K562 (cell line): ENCODE measurements around the gene NOL4L. TPM values are rescaled to one million over a fixed set of nuclear protein-coding genes. Genes with fewer than 3 reads are reported as not detected.

Experiments used
- ATAC-seq: fragments of 200-7000 bp; cut with Tn5 transposase; 3 replicates; pipeline ENCODE4 v1.9.1; 2020; ENCODE audit warnings: moderate library complexity
- BruUV-seq: library from RNA; stranded (reverse); fragments of 400-500 nt; replicated peaks from 2 replicates; lab custom pipeline; 2021; lab: Mats Ljungman, UMichigan
- CTCF ChIA-PET: fragments of 300-600 bp; formaldehyde crosslinking; extraction: SDS; loops from one replicate; lab custom pipeline; 2021; ENCODE audit warnings: low intra/inter-chr PET ratio; lab: Yijun Ruan, JAX
- POLR2A ChIA-PET: fragments of 300-600, 350-650 bp; sonication (Branson Sonifier 250); formaldehyde crosslinking; extraction: SDS; loops from one replicate; lab custom pipeline; 2021; ENCODE audit warnings: antibody characterized with exemption, inconsistent platforms; lab: Yijun Ruan, JAX
- DNase-seq, 4 experiments: peaks; one replicate each; pipeline versions ENCODE4 v3.0.0 to v3.0.0-alpha.2; 2011 to 2018; ENCODE audit warnings: low spot score in 3 of 4, mixed read lengths in 3 of 4; ENCODE audit errors: extremely low read depth in 1 of 4
- FAIRE-seq: peaks from 2 replicates; lab custom pipeline; 2011; peaks lifted over from hg19 to GRCh38; lab: Jason Lieb, UNC
- H2AFZ ChIP-seq: 2 replicates; pipeline ENCODE4 v1.6.0; 2011; ENCODE audit warnings: low read depth, low read length, control low read depth, inconsistent platforms
- H3K27ac ChIP-seq: fragments of 200-600 bp; 3 replicates; pipeline ENCODE4 v1.8.0; 2011; ENCODE audit warnings: low read depth, mild to moderate bottlenecking, control low read depth, inconsistent platforms, low read length, moderate library complexity, mixed read lengths; ENCODE audit errors: extremely low read depth
- H3K27me3 ChIP-seq, 2 experiments: fragments of 300-600 bp in 1 of 2; 2 replicates in 1 of 2; 3 replicates in 1 of 2; pipeline versions ENCODE4 v1.6.0 to v1.8.0; 2011; ENCODE audit warnings: inconsistent platforms in 2 of 2, low read length in 2 of 2, mild to moderate bottlenecking in 1 of 2, mixed read lengths in 1 of 2, moderate library complexity in 1 of 2; ENCODE audit not compliant: control insufficient read depth in 2 of 2, insufficient read depth in 2 of 2
- H3K36me3 ChIP-seq: fragments of 300-600 bp; 3 replicates; pipeline ENCODE4 v1.8.0; 2011; ENCODE audit warnings: mild to moderate bottlenecking, low read length, inconsistent platforms; ENCODE audit not compliant: control insufficient read depth, insufficient read depth
- H3K4me1 ChIP-seq, 2 experiments: fragments of 200-600 bp in 1 of 2; replicated peaks in 1 of 2; 2 replicates in 1 of 2; 3 replicates in 1 of 2; pipeline versions ENCODE4 v1.5.1 to v1.8.0; 2011; ENCODE audit warnings: inconsistent platforms in 2 of 2, low read length in 2 of 2, mild to moderate bottlenecking in 1 of 2, mixed read lengths in 1 of 2, moderate library complexity in 1 of 2; ENCODE audit not compliant: control insufficient read depth in 2 of 2, insufficient read depth in 2 of 2
- H3K4me2 ChIP-seq: 2 replicates; pipeline ENCODE4 v1.6.1; 2011; ENCODE audit warnings: low read length, control low read depth, inconsistent platforms, mixed read lengths; ENCODE audit not compliant: insufficient read depth
- H3K4me3 ChIP-seq: fragments of 200-600 bp; sonication (generic), shearing (Covaris generic); 2 replicates; pipeline ENCODE4 v1.5.1; 2016; ENCODE audit warnings: control low read depth, inconsistent platforms
- H3K79me2 ChIP-seq: fragments of 200-600 bp; 3 replicates; pipeline ENCODE4 v1.8.0; 2011; ENCODE audit warnings: low read length, inconsistent platforms; ENCODE audit not compliant: control insufficient read depth, insufficient read depth
- H3K9ac ChIP-seq, 2 experiments: 2 replicates each; pipeline versions ENCODE4 v1.6.0 to v1.6.1; 2011; ENCODE audit warnings: low read depth in 2 of 2, low read length in 2 of 2, control low read depth in 1 of 2, inconsistent platforms in 1 of 2, mild to moderate bottlenecking in 1 of 2, mixed read lengths in 1 of 2; ENCODE audit not compliant: insufficient read depth in 1 of 2
- H3K9me1 ChIP-seq: one replicate; pipeline ENCODE4 v1.6.0; 2011; ENCODE audit warnings: inconsistent platforms, mild to moderate bottlenecking, low read length, moderate library complexity; ENCODE audit not compliant: control insufficient read depth, insufficient read depth
- H3K9me3 ChIP-seq: replicated peaks from 2 replicates; pipeline ENCODE4 v1.5.1; 2011; ENCODE audit warnings: low read depth, low read length, inconsistent platforms; ENCODE audit not compliant: control insufficient read depth, insufficient read depth
- H4K20me1 ChIP-seq: replicated peaks from 2 replicates; pipeline ENCODE4 v1.6.1; 2011; ENCODE audit warnings: low read length, inconsistent platforms, mixed read lengths; ENCODE audit not compliant: control insufficient read depth, insufficient read depth
- BRF1 ChIP-seq: IDR thresholded peaks from 3 replicates; pipeline ENCODE4 v1.6.1; 2011; ENCODE audit warnings: borderline replicate concordance, mild to moderate bottlenecking; ENCODE audit not compliant: insufficient read length; ENCODE audit errors: extremely low read depth
- GTF2E2 ChIP-seq: fragments of 200-800 bp; sonication (Bioruptor generic); IDR thresholded peaks from 2 replicates; pipeline ENCODE4 v1.6.1; 2016; ENCODE audit warnings: missing genetic modification characterization, missing compliant biosample characterization
- PML ChIP-seq: IDR thresholded peaks from 2 replicates; pipeline ENCODE4 v1.6.1; 2012; ENCODE audit warnings: low read length, inconsistent platforms
- SMARCA4 ChIP-seq: fragments of 450-650 bp; IDR thresholded peaks from 2 replicates; pipeline ENCODE4 v1.6.1; 2016
- XRCC3 ChIP-seq: fragments of 450-650 bp; IDR thresholded peaks from 2 replicates; pipeline ENCODE4 v1.6.1; 2017; ENCODE audit warnings: mild to moderate bottlenecking, moderate library complexity
- ZC3H11A ChIP-seq: IDR thresholded peaks from 2 replicates; pipeline ENCODE4 v1.6.1; 2012; ENCODE audit warnings: low read depth, low read length, improper control_type of control experiment
- ZC3H4 ChIP-seq: sonication (generic); formaldehyde crosslinking; IDR thresholded peaks from 2 replicates; pipeline ENCODE4 v1.9.0; 2021; ENCODE audit warnings: missing genetic modification reagents, borderline replicate concordance
- ZNF124 ChIP-seq: sonication (generic); formaldehyde crosslinking; IDR thresholded peaks from 2 replicates; pipeline ENCODE4 v1.8.1; 2022; ENCODE audit warnings: missing genetic modification reagents
- ZNF146 ChIP-seq: IDR thresholded peaks from one replicate; pipeline ENCODE4 v1.6.1; 2018; ENCODE audit warnings: missing compliant biosample characterization; ENCODE audit not compliant: unreplicated experiment
- ZNF707 ChIP-seq: fragments of 250-450 bp; sonication (Bioruptor Pico); conservative IDR thresholded peaks from 2 replicates; pipeline ENCODE4 v1.8.0; 2022; ENCODE audit warnings: inconsistent platforms, mild to moderate bottlenecking, moderate library complexity
- WGBS: fragments of 100-300 bp; shearing (Covaris generic); methylation state at CpG from one replicate; pipeline ENCODE4 v1.1.6; 2016; ENCODE audit warnings: low coverage, mixed read lengths; ENCODE audit not compliant: insufficient coverage; ENCODE audit errors: missing lambda C conversion rate; 5-methylcytosine and 5-hydroxymethylcytosine counted together
- in situ Hi-C: fragments of 300-500 bp; cut with MboI; formaldehyde crosslinking; loops from 4 replicates; pipeline ENCODE4 v1.15.0; 2018; ENCODE audit warnings: inconsistent platforms, mixed read lengths
- intact Hi-C: fragments of 100-400 bp; cut with micrococcal nuclease; formaldehyde crosslinking; loops from 2 replicates; pipeline ENCODE4 v1.14.2; 2022
- polyA plus RNA-seq, 8 experiments: library from polyadenylated mRNA; depleted of rRNA in 4 of 8; stranded (reverse) in 5 of 8; unstranded in 3 of 8; fragments of >200 nt; fragmentation: Nextera tagmentation in 2 of 8; fragmentation: Illumina TruSeq in 1 of 8; extraction: Ambion mirVana in 2 of 8; extraction: Trizol in 1 of 8; gene quantifications; 2 replicates each; pipeline versions ENCODE4 v1.2.1 to v1.2.3, GENCODE V29; 2011 to 2014; ENCODE audit warnings: inconsistent platforms in 1 of 8, missing spikeins in 1 of 8
- total RNA-seq, 7 experiments: library from RNA; depleted of rRNA in 6 of 7; stranded (reverse); fragments of >200 nt in 6 of 7; fragmentation: Illumina TruSeq in 2 of 7; extraction: Trizol in 2 of 7; gene quantifications; 2 replicates each; pipeline versions ENCODE4 v1.2.1 to v1.2.3, GENCODE V29; 2011 to 2021; ENCODE audit warnings: low replicate concordance in 1 of 7
- TF ChIP-seq, protein P1 (sequence below): fragments of 200-400 bp; formaldehyde crosslinking; IDR thresholded peaks from 2 replicates; pipeline ENCODE4 v1.6.1; 2017; ENCODE audit warnings: mild to moderate bottlenecking, low read depth, low read length, moderate library complexity
- TF ChIP-seq, protein P2 (sequence below): fragments of 450-650 bp; formaldehyde crosslinking; IDR thresholded peaks from 2 replicates; pipeline ENCODE4 v1.4.0; 2022; ENCODE audit warnings: missing genetic modification characterization
- TF ChIP-seq, protein P3 (sequence below): sonication (generic); formaldehyde crosslinking; IDR thresholded peaks from 2 replicates; pipeline ENCODE4 v1.8.0; 2022; ENCODE audit warnings: mild to moderate bottlenecking, missing genetic modification reagents

The NOL4L gene
- total and polyA plus RNA-seq, 9 of the 15 experiments (the other 6 are each of a cell fraction or from before 2014, with no cell fraction given): 5.1 to 36.2 (median 13.6) TPM

DNA sequence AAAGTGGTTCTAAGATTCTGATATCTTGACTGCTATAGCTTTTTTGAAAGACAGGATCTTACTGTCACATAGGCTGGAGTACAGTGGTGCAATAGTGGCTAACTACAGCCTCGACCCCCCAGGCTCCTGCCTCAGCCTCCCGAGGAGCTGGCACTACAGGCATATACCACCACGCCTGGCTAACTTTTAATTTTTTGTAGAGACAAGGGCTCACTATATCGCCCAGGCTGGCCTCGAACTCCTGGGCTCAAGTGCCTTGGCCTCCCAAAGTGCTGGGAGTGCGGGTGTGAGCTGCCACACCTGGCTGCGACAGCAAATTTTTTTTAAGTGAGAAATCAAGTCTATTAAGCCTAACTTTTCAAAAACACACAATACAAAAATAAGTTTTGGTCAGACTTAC is 106.6 kb downstream of the NOL4L start:
- DNase-seq (no peak), ATAC-seq (no peak), FAIRE-seq (peak; percentile 65)
- no peak overlapping the region; a peak in 1 of 4 replicates for H3K9ac ChIP-seq
- 89% methylated on average over 7 of the region's 7 CpGs for WGBS
- in situ Hi-C loops (no loop called here), intact Hi-C loops (no loop called here)
- H3K4me3 ChIP-seq: no peak overlapping the region
- H3K27me3 ChIP-seq: no peaks in the 10 kb centered on the region
- no peaks in the 10 kb centered on the region for H3K9me1 ChIP-seq
- TF ChIP-seq ZC3H4 (CRISPR knock-in tag) (no peak), GTF2E2 (no peak), PML (no peak), ZC3H11A (no peak), ZNF707 (CRISPR knock-in tag) (no peak), BRF1 (no peak), SMARCA4 (no peak), XRCC3 (no peak), ZNF146 (no peak), ZNF124 (CRISPR knock-in tag) (no peak)
- TF ChIP-seq, protein P1, sequence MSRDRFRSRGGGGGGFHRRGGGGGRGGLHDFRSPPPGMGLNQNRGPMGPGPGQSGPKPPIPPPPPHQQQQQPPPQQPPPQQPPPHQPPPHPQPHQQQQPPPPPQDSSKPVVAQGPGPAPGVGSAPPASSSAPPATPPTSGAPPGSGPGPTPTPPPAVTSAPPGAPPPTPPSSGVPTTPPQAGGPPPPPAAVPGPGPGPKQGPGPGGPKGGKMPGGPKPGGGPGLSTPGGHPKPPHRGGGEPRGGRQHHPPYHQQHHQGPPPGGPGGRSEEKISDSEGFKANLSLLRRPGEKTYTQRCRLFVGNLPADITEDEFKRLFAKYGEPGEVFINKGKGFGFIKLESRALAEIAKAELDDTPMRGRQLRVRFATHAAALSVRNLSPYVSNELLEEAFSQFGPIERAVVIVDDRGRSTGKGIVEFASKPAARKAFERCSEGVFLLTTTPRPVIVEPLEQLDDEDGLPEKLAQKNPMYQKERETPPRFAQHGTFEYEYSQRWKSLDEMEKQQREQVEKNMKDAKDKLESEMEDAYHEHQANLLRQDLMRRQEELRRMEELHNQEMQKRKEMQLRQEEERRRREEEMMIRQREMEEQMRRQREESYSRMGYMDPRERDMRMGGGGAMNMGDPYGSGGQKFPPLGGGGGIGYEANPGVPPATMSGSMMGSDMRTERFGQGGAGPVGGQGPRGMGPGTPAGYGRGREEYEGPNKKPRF: no peak
- TF ChIP-seq, protein P2, sequence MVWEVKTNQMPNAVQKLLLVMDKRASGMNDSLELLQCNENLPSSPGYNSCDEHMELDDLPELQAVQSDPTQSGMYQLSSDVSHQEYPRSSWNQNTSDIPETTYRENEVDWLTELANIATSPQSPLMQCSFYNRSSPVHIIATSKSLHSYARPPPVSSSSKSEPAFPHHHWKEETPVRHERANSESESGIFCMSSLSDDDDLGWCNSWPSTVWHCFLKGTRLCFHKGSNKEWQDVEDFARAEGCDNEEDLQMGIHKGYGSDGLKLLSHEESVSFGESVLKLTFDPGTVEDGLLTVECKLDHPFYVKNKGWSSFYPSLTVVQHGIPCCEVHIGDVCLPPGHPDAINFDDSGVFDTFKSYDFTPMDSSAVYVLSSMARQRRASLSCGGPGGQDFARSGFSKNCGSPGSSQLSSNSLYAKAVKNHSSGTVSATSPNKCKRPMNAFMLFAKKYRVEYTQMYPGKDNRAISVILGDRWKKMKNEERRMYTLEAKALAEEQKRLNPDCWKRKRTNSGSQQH (CRISPR knock-in tag): no peak
- TF ChIP-seq, protein P3, sequence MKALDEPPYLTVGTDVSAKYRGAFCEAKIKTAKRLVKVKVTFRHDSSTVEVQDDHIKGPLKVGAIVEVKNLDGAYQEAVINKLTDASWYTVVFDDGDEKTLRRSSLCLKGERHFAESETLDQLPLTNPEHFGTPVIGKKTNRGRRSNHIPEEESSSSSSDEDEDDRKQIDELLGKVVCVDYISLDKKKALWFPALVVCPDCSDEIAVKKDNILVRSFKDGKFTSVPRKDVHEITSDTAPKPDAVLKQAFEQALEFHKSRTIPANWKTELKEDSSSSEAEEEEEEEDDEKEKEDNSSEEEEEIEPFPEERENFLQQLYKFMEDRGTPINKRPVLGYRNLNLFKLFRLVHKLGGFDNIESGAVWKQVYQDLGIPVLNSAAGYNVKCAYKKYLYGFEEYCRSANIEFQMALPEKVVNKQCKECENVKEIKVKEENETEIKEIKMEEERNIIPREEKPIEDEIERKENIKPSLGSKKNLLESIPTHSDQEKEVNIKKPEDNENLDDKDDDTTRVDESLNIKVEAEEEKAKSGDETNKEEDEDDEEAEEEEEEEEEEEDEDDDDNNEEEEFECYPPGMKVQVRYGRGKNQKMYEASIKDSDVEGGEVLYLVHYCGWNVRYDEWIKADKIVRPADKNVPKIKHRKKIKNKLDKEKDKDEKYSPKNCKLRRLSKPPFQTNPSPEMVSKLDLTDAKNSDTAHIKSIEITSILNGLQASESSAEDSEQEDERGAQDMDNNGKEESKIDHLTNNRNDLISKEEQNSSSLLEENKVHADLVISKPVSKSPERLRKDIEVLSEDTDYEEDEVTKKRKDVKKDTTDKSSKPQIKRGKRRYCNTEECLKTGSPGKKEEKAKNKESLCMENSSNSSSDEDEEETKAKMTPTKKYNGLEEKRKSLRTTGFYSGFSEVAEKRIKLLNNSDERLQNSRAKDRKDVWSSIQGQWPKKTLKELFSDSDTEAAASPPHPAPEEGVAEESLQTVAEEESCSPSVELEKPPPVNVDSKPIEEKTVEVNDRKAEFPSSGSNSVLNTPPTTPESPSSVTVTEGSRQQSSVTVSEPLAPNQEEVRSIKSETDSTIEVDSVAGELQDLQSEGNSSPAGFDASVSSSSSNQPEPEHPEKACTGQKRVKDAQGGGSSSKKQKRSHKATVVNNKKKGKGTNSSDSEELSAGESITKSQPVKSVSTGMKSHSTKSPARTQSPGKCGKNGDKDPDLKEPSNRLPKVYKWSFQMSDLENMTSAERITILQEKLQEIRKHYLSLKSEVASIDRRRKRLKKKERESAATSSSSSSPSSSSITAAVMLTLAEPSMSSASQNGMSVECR (CRISPR knock-in tag): no peak
- H3K4me1 ChIP-seq: peaks cover 48 to 70% of the 10 kb centered on the region in 2 experiments
- no peak overlapping the region for H3K27ac ChIP-seq
- H3K36me3 ChIP-seq: peaks cover 16% of the 10 kb centered on the region; the same call in 2 of the 3 replicates
- ChIA-PET POLR2A (interaction anchor here (0.9 kb wide), 1 partner anchor 166 kb away, joined by 3 read pairs; no protein-coding TSS in a partner anchor), CTCF (no interaction called here)
- H3K79me2 ChIP-seq: peaks cover 59% of the 10 kb centered on the region
- no peaks in the 10 kb centered on the region for H4K20me1 ChIP-seq
- H3K9me3 ChIP-seq: no peaks in the 10 kb centered on the region
- no peak overlapping the region for H2AFZ ChIP-seq
- H3K4me2 ChIP-seq: no peak overlapping the region
- BruUV-seq: no TSS peak
